C1 segment of cervical spinal cord (tissue), 14 donors: ENCODE data around the gene SLC17A8.
"Not testable (repeated sequence)": the region's sequence is repeated elsewhere in the genome, so short reads cannot be mapped to it uniquely, and the experiment has no call there.

ENCODE experiments used
- DNase-seq, 14 donors: peaks; one replicate each; lab custom pipeline; 2025; lab: John Stamatoyannopoulos, UW

SLC17A8 gene

GRCh38 chr12:100426145-100426544 is 69.3 kb downstream of the SLC17A8 start:
- DNase-seq: no peak

DNA sequence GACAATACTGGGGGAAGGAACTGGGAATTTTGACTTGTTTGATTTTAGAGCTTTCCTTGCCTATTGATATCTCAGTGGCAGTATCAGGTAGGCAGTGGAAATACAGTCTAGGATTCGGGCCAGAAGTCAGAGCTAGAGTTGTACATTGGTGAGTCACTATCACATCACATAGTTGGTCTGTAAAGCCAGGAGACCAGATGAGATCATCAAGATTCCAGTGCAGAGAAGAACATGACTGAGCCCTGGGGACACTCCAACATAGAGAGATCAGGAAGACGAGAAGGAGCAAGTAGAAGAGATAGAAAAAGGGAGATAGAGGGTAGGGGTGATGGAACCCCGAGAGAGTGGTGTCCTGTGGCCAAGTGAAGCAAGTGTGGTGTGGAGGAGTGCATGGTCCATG is 70.2 kb downstream of the SLC17A8 start:
- DNase-seq: no peak

- DNase-seq: not testable (repeated sequence)
Measured at GRCh38 chr12:100430251-100430650, 73.4 kb downstream of the SLC17A8 start.

GRCh38 chr12:100433701-100434100 is 76.8 kb downstream of the SLC17A8 start:
- DNase-seq: no peak

DNA sequence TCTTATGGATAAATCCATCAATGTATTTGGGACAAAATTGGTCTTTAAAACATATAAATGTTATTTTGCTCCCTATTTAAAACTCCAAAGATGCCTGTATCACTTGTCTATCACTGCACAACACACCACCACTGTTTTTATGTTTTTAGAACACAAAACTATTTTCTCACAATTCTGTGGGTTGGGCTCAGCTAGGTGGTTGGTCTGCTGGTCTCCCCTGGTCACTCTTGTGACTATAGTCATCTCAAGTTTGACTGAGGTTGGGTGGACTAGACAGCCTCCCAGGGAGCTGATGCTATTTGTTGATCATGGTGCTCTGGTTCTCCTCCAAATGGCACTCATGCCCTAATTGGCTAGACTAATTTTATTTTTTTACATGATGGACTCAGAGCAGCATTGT is 77.3 kb downstream of the SLC17A8 start:
- no peak for DNase-seq

- no peak for DNase-seq
Measured at GRCh38 chr12:100435957-100436356, 79.1 kb downstream of the SLC17A8 start.

GRCh38 chr12:100437038-100437841 is 80.4 kb downstream of the SLC17A8 start:
- no peak for DNase-seq

- no peak for DNase-seq
Measured at GRCh38 chr12:100439797-100440196, 82.9 kb downstream of the SLC17A8 start.

DNA sequence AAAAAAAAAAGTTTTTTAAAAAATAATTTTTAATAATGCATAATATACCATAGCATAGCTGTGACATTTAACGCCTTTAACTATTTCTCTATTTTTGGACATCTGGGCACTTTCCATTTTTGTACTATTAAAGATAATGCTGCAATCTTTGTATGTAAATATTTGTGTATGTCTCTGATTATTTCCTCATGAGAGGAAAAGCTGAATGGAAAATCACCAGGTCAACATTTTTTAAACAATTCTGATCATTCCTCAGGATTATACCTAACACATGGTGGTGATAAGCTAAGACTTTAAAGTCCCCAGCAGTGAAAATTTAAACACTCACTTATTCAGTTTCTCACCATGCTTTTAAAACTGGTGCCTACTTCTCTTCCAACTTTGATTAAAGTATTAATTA is 85.5 kb downstream of the SLC17A8 start:
- no peak for DNase-seq

DNA sequence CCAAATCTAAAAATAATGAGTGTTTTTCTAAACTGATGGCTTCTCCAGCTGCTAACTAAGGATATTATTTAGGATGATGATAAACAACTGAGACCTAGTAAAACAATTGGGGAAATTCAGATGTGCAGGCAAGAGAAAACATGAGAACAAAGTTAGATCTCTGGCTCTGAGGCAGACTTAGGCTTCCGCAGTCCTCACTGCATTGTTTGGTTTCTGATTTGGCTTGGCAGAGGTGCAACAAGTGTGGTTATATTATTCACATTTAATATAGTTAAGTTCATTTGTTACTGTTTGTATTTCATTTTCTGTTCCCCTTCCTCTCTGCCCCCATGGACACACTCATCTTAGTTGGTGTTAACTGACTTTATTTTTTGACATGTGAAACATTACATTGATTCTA is 86.6 kb downstream of the SLC17A8 start:
- no peak for DNase-seq

- no peak for DNase-seq
Measured at GRCh38 chr12:100445081-100445481, 88.2 kb downstream of the SLC17A8 start.

DNA sequence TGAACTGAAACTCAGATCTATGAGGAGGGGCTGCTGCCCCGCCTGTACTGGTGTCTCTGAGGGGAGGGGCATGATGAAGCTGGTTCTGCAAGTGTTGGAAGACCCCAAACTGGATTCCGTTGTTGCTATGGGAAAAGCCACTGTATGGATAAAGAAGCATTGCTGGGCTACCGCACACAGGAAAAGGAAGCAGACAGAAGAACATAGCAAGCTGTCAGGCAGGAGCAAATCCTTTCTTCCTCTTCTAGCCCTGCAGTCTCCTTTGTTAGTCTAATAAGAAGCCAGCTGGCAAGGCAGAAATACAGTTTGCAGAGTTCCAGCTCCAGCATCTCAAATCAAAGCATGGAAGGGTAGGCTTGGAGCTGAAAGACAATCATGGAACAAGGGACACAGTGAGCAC is 90.5 kb downstream of the SLC17A8 start:
- DNase-seq: no peak

DNA sequence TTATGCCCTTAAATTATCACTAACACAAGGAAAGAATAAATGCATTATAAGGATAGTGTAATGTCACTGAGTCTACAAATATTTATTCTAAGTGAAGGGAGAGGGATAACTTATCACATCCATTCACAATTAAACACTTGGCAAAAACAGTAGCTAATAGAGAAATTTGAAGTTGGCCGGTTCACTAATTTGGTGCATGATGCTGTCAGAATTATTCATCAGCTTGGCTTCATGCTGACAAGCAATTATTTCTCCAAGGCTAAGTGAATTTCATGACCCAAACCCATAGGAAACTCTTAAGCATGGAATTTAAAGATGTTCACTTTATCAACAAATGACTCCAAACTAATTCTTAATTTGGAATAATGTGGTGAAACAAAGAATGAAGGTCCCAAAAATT is 91.8 kb downstream of the SLC17A8 start:
- DNase-seq: no peak

- no peak for DNase-seq
Measured at GRCh38 chr12:100450735-100451134, 93.9 kb downstream of the SLC17A8 start.

DNA sequence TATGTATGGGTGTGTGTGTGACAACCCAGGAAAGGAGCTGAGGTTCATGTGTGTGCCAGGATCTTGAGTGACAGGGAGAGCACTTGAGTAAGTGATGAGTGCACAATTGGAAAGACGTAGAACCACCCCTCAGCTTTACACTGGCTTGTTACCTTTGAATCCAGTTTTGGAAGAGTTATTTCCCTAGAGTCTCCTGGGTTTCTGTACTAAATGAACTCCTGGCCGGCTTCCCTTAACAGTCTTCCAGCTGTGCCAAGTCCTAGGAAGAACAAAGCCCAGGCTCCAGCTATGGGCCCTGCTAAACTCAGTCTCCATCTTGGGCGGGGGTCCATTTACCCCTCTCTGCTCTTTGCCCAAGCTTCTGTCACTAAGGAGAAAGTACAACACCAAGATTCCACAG is 97.1 kb downstream of the SLC17A8 start:
- DNase-seq: no peak

- DNase-seq: no peak
Measured at GRCh38 chr12:100455896-100456295, 99.0 kb downstream of the SLC17A8 start.

DNA sequence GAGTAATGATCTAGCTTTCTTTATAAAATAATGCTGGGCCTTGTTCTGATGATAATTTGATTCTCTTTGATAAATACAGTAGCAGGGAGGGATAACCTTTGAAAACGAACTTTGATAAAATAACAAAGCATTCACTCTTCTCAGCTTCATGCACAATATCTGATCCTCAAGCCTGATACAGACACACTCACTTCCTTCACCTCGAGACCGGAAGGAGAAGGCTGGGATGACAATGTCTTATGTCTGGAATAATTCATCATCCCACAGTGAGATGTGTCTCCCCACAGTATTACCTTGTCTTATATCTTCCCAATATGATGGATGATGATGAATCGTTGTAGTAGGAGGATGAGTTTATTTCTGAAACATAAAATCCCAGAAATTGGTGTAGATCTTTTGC is 101.3 kb downstream of the SLC17A8 start:
- no peak for DNase-seq

GRCh38 chr12:100460702-100461101 is 103.8 kb downstream of the SLC17A8 start:
- no peak for DNase-seq

GRCh38 chr12:100461330-100461973 is 104.6 kb downstream of the SLC17A8 start:
- no peak for DNase-seq

DNA sequence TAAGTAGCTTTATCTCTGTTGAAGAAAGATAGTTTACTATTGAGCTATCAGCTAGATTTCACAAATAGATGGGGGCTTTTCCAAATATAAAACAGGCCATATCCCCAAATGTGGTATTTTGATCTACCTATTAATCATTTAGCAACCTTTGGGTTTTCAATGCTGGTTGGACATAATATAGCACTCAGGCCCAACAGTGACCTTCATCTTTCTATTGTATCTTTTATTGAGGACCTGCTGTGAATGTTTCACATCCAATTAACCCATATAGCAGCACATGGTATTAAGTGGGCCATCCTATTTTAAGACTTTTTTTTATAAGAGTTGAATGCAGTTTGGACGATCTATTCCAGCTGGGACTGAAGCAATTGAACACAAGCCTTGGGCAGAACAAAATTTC is 106.8 kb downstream of the SLC17A8 start:
- DNase-seq: no peak

GRCh38 chr12:100464529-100464928 is 107.7 kb downstream of the SLC17A8 start:
- no peak for DNase-seq

DNA sequence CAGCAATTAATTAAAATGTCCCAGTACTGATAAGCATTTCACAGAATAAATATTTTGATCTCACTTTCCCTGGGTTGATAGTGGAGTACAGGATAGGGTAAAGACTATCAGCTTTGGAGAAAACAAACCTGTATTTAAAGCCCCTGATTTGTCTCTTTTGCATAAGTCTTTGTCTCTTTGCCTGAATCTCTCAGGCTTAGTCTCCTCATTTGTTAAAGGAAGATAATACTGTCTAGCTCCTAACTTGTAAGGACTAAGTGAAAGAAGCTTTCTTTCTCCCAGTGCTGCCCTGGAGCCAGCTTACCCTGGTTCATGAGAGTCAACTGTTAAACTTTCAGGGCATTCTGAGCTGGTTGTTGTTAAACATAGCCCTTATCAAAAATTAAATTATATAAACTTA is 111.3 kb downstream of the SLC17A8 start:
- no peak for DNase-seq
